ENCODE data around the gene GK. TPM values are rescaled to one million over a fixed set of nuclear protein-coding genes. Genes with fewer than 3 reads are reported as not detected.

The GK gene
- total and polyA plus RNA-seq, 9 of the 15 experiments (the other 6 are each of a cell fraction or from before 2014, with no cell fraction given), result 8.0 to 15.7 (median 12.4) TPM

DNA sequence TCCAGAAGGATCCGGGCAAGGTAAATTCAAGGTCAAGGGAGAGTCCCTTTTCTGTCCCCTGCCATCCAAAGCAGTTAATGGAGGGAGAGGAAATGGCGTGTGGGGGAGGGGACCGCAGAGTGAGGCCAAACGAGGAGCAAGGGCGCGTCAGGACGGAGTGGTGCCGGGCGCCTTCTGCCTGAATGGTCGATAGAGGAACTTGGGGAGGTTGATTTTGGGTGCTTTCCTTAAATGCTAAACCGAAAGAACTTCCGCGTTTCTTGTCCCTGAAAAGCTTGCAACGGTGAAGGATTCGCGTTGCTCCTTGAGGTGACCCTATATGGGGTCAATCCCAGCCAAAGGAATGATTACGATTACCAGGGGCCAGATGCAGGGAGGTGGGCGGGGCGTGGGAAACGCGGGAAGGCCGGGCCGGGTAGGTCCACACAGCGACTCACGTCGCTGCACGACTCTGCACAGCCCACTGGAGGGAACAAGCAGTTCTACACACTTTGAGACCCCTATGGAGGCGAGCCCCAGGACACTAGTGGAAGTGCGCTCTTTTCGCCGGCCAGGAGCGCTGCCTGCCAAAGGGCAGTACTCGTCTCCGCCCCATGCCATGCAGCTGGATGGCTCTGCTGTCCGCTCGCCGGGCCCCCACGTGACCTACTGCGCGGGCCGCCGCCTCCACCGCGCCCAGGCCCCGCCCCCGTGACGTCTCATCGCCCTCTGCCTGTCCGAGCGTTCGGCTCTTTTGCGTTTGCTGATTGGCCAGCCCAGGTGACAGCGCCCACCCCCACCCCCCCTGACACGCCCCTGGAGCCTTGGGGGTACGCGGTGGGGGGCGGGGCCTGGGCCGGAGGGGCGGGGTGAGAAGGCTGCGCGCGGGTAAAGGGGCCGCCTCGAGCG is 452 bp upstream of the GK start (continued):
- TF ChIP-seq RFX5 (IDR thresholded peaks at IDR 0.05; ENCODE audit: low read depth, low read length) (no peak), ZNF507 (tag; conservative IDR thresholded peaks at IDR 0.05) (no peak), TAF1 (IDR thresholded peaks at IDR 0.05; ENCODE audit: control insufficient read depth, extremely low read depth, insufficient read depth, low read length, severe bottlenecking) (peak; percentile 37), ZC3H4 (CRISPR knock-in tag; IDR thresholded peaks at IDR 0.05; ENCODE audit: borderline replicate concordance) (no peak), KAT7 (CRISPR knock-in tag; IDR thresholded peaks at IDR 0.05; ENCODE audit: borderline replicate concordance) (no peak), TAL1 (IDR thresholded peaks at IDR 0.05) (no peak), HMGN3 (IDR thresholded peaks at IDR 0.05; ENCODE audit: borderline replicate concordance, extremely low read depth, insufficient read length, low read depth, low read length) (no peak), ZNF77 (CRISPR knock-in tag; IDR thresholded peaks at IDR 0.05) (no peak), KDM1A (IDR thresholded peaks at IDR 0.05) (no peak), ZNF668 (CRISPR knock-in tag; IDR thresholded peaks at IDR 0.05) (no peak), E2F3 (CRISPR knock-in tag; IDR thresholded peaks at IDR 0.05) (0 out of 2 replicates have a peak, but pooled peaks have one; percentile 36), TRIM28 (IDR thresholded peaks at IDR 0.05) (no peak)
- TF ChIP-seq, protein P1, sequence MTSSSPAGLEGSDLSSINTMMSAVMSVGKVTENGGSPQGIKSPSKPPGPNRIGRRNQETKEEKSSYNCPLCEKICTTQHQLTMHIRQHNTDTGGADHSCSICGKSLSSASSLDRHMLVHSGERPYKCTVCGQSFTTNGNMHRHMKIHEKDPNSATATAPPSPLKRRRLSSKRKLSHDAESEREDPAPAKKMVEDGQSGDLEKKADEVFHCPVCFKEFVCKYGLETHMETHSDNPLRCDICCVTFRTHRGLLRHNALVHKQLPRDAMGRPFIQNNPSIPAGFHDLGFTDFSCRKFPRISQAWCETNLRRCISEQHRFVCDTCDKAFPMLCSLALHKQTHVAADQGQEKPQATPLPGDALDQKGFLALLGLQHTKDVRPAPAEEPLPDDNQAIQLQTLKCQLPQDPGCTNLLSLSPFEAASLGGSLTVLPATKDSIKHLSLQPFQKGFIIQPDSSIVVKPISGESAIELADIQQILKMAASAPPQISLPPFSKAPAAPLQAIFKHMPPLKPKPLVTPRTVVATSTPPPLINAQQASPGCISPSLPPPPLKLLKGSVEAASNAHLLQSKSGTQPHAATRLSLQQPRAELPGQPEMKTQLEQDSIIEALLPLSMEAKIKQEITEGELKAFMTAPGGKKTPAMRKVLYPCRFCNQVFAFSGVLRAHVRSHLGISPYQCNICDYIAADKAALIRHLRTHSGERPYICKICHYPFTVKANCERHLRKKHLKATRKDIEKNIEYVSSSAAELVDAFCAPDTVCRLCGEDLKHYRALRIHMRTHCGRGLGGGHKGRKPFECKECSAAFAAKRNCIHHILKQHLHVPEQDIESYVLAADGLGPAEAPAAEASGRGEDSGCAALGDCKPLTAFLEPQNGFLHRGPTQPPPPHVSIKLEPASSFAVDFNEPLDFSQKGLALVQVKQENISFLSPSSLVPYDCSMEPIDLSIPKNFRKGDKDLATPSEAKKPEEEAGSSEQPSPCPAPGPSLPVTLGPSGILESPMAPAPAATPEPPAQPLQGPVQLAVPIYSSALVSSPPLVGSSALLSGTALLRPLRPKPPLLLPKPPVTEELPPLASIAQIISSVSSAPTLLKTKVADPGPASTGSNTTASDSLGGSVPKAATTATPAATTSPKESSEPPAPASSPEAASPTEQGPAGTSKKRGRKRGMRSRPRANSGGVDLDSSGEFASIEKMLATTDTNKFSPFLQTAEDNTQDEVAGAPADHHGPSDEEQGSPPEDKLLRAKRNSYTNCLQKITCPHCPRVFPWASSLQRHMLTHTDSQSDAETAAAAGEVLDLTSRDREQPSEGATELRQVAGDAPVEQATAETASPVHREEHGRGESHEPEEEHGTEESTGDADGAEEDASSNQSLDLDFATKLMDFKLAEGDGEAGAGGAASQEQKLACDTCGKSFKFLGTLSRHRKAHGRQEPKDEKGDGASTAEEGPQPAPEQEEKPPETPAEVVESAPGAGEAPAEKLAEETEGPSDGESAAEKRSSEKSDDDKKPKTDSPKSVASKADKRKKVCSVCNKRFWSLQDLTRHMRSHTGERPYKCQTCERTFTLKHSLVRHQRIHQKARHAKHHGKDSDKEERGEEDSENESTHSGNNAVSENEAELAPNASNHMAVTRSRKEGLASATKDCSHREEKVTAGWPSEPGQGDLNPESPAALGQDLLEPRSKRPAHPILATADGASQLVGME (CRISPR knock-in tag; IDR thresholded peaks at IDR 0.05), result no peak
- TF ChIP-seq, protein P2, sequence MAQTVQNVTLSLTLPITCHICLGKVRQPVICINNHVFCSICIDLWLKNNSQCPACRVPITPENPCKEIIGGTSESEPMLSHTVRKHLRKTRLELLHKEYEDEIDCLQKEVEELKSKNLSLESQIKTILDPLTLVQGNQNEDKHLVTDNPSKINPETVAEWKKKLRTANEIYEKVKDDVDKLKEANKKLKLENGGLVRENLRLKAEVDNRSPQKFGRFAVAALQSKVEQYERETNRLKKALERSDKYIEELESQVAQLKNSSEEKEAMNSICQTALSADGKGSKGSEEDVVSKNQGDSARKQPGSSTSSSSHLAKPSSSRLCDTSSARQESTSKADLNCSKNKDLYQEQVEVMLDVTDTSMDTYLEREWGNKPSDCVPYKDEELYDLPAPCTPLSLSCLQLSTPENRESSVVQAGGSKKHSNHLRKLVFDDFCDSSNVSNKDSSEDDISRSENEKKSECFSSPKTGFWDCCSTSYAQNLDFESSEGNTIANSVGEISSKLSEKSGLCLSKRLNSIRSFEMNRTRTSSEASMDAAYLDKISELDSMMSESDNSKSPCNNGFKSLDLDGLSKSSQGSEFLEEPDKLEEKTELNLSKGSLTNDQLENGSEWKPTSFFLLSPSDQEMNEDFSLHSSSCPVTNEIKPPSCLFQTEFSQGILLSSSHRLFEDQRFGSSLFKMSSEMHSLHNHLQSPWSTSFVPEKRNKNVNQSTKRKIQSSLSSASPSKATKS (CRISPR knock-in tag; IDR thresholded peaks at IDR 0.05), result no peak
- TF ChIP-seq, protein P3, sequence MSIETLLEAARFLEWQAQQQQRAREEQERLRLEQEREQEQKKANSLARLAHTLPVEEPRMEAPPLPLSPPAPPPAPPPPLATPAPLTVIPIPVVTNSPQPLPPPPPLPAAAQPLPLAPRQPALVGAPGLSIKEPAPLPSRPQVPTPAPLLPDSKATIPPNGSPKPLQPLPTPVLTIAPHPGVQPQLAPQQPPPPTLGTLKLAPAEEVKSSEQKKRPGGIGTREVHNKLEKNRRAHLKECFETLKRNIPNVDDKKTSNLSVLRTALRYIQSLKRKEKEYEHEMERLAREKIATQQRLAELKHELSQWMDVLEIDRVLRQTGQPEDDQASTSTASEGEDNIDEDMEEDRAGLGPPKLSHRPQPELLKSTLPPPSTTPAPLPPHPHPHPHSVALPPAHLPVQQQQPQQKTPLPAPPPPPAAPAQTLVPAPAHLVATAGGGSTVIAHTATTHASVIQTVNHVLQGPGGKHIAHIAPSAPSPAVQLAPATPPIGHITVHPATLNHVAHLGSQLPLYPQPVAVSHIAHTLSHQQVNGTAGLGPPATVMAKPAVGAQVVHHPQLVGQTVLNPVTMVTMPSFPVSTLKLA (conservative IDR thresholded peaks at IDR 0.05), result peak; percentile 89 to 94
- TF ChIP-seq, protein P4, sequence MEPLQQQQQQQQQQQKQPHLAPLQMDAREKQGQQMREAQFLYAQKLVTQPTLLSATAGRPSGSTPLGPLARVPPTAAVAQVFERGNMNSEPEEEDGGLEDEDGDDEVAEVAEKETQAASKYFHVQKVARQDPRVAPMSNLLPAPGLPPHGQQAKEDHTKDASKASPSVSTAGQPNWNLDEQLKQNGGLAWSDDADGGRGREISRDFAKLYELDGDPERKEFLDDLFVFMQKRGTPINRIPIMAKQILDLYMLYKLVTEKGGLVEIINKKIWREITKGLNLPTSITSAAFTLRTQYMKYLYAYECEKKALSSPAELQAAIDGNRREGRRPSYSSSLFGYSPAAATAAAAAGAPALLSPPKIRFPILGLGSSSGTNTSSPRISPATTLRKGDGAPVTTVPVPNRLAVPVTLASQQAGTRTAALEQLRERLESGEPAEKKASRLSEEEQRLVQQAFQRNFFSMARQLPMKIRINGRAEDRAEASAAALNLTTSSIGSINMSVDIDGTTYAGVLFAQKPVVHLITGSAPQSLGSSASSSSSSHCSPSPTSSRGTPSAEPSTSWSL (CRISPR knock-in tag; IDR thresholded peaks at IDR 0.05; ENCODE audit: borderline replicate concordance), result no peak

All from K562 (cell line).